HG02885 (cell line): ENCODE data around the gene TAT.
"Not testable (repeated sequence)": the region's sequence is repeated elsewhere in the genome, so short reads cannot be mapped to it uniquely, and the experiment has no call there.

Source experiments
- ATAC-seq: cut with Tn5 transposase; IDR thresholded peaks from one replicate; pipeline ENCODE4 v1.9.1; 2021; ENCODE audit warnings: mild to moderate bottlenecking; ENCODE audit not compliant: unreplicated experiment, poor library complexity

Gene TAT

GRCh38 chr16:71585318-71585703 lies 8.4 kb upstream of the TAT start:
- no peak for ATAC-seq

- ATAC-seq = no peak
These were observed 7.8 kb upstream of the TAT start for GRCh38 chr16:71584543-71585317.

GRCh38 chr16:71582553-71582848 lies 5.6 kb upstream of the TAT start:
- not testable (repeated sequence) for ATAC-seq

GRCh38 chr16:71574702-71575101 lies 2.2 kb downstream of the TAT start:
- ATAC-seq = no peak

GRCh38 chr16:71573387-71574094 lies 3.4 kb downstream of the TAT start:
- ATAC-seq = no peak

- ATAC-seq = no peak
These were observed 4.3 kb downstream of the TAT start for GRCh38 chr16:71572497-71573116.

- ATAC-seq = no peak
These were observed 6.7 kb downstream of the TAT start for GRCh38 chr16:71570144-71570543.

GRCh38 chr16:71569621-71570020 lies 7.3 kb downstream of the TAT start:
- no peak for ATAC-seq

GRCh38 chr16:71568551-71568950 lies 8.3 kb downstream of the TAT start:
- no peak for ATAC-seq

GRCh38 chr16:71567931-71568330 lies 9.0 kb downstream of the TAT start:
- ATAC-seq = no peak

GRCh38 chr16:71565812-71566700 lies 10.8 kb downstream of the TAT start:
- ATAC-seq = no peak

- peak; percentile 85 for ATAC-seq
These were observed 12.4 kb downstream of the TAT start for GRCh38 chr16:71564335-71564967.

GRCh38 chr16:71562552-71562951 lies 14.3 kb downstream of the TAT start:
- ATAC-seq = no peak

GRCh38 chr16:71561886-71562285 lies 15.0 kb downstream of the TAT start:
- not testable (repeated sequence) for ATAC-seq

- ATAC-seq = no peak
These were observed 17.0 kb downstream of the TAT start for GRCh38 chr16:71559855-71560254.

GRCh38 chr16:71557954-71558582 lies 18.8 kb downstream of the TAT start:
- no peak for ATAC-seq

GRCh38 chr16:71557299-71557698 lies 19.6 kb downstream of the TAT start:
- ATAC-seq = no peak

- no peak for ATAC-seq
These were observed 21.5 kb downstream of the TAT start for GRCh38 chr16:71555230-71555891.
